ENCODE measurements around the gene TNFRSF6B. TPM values are rescaled to one million over a fixed set of nuclear protein-coding genes. Genes with fewer than 3 reads are reported as not detected.
A peak's percentile ranks its signal among the peaks of the same experiment; 100 is the strongest.

Gene TNFRSF6B
- total and polyA plus RNA-seq, 2 donors (not counting 3 experiments of a cell fraction or from before 2014, with no cell fraction given), result 0.69 to 11.3 TPM

GRCh38 chr20:63698739-63699465 lies 2.5 kb downstream of the TNFRSF6B start:
- dilution Hi-C loops (cut with MboI; ENCODE audit: extremely low pct_ligation_motif_present, low sequenced_read_pairs) (no loop called here), intact Hi-C loops (cut with micrococcal nuclease) (loop anchor here (1.0 to 5.0 kb wide), 3 partner anchors 12 to 40 kb away; partner anchors contain the start of genes LIME1, RTEL1 and SLC2A4RG)
- Histone ChIP-seq H3K9ac (replicated peaks; ENCODE audit: extremely low read depth, insufficient read depth, low read length) (peak overlapping the region; percentile 20), H3K27me3 (ENCODE audit: control insufficient read depth in 2 of 2, insufficient read depth in 2 of 2, low read length in 2 of 2) (no peaks in the 10 kb centered on the region), H3K4me2 (ENCODE audit: insufficient read depth, low read length) (peak overlapping the region; percentile 23), H3K9me1 (replicated peaks; ENCODE audit: control insufficient read depth, extremely low read depth, insufficient read depth, low read length) (no peaks in the 10 kb centered on the region), H3K9me3 (replicated peaks; ENCODE audit: control insufficient read depth, insufficient read depth, low read length) (no peaks in the 10 kb centered on the region), H3K79me2 (ENCODE audit: control insufficient read depth, insufficient read depth, low read length) (no peaks in the 10 kb centered on the region), H3K4me3 (replicated peaks in 1 of 3; ENCODE audit: insufficient read depth in 1 of 3, low read depth in 1 of 3, low read length in 3 of 3) (no peak overlapping the region), H2AFZ (ENCODE audit: low read depth, low read length) (no peak overlapping the region), H3K36me3 (ENCODE audit: control insufficient read depth in 2 of 2, extremely low read depth in 1 of 2, insufficient read depth in 2 of 2, low read length in 2 of 2) (no peaks in the 10 kb centered on the region), H4K20me1 (replicated peaks; ENCODE audit: control insufficient read depth, extremely low read depth, insufficient read depth, low read length) (no peaks in the 10 kb centered on the region), H3K4me1 (ENCODE audit: control insufficient read depth, extremely low read depth, insufficient read depth, low read length) (peaks cover 35% of the 10 kb centered on the region), H3K27ac (ENCODE audit: insufficient read depth, low read depth, low read length) (peak overlapping the region; percentile 91)
- peak; percentile 54 for TF ChIP-seq JUN (IDR thresholded peaks at IDR 0.05; ENCODE audit: borderline replicate concordance, insufficient read depth, insufficient read length, low read depth)
- no peak for TF ChIP-seq MAX (IDR thresholded peaks at IDR 0.05; ENCODE audit: insufficient read depth, insufficient read length)
- TF ChIP-seq CTCF (IDR thresholded peaks at IDR 0.05; ENCODE audit: extremely low read depth in 1 of 2, insufficient read depth in 1 of 2, low read depth in 1 of 2, low read length in 2 of 2), result no peak
- peak; percentile 24 for TF ChIP-seq POLR2A (IDR thresholded peaks at IDR 0.05; ENCODE audit: low read depth, low read length)
- TF ChIP-seq EZH2 (IDR thresholded peaks at IDR 0.05; ENCODE audit: borderline replicate concordance, low read depth, low read length, severe bottlenecking), result no peak
- peak; percentile 92 for TF ChIP-seq FOS (IDR thresholded peaks at IDR 0.05; ENCODE audit: borderline replicate concordance, insufficient read depth, low read length)
- TF ChIP-seq POLR2AphosphoS5 (IDR thresholded peaks at IDR 0.05; ENCODE audit: insufficient read depth, low read depth, low read length), result peak; percentile 90
- TF ChIP-seq MYC (IDR thresholded peaks at IDR 0.05; ENCODE audit: low read depth, low read length), result no peak
- TF ChIP-seq GATA2 (IDR thresholded peaks at IDR 0.05; ENCODE audit: insufficient read depth, insufficient read length, low read depth, low read length), result no peak
- ChIA-PET POLR2A (interaction anchor here (1.0 to 1.5 kb wide), 2 partner anchors 9 to 33 kb away, joined by 3 to 8 read pairs; partner anchors contain the start of genes ARFRP1 and ZGPAT), CTCF (interaction anchor here (0.8 to 3.0 kb wide), 10 partner anchors 8 to 275 kb away, joined by 3 to 19 read pairs (median 4); partner anchors contain the start of genes ARFRP1, RTEL1, TPD52L2 and ZGPAT)
- no TSS peak for BruUV-seq (replicated peaks)
- DNase-seq (ENCODE audit: low read depth, low spot score), result peak; percentile 90
- peak; percentile 91 for FAIRE-seq
